ENCODE measurements around the gene ATP8B2. TPM values are rescaled to one million over a fixed set of nuclear protein-coding genes. Genes with fewer than 3 reads are reported as not detected.
A peak's percentile ranks its signal among the peaks of the same experiment; 100 is the strongest.
"Not testable (repeated sequence)": the region's sequence is repeated elsewhere in the genome, so short reads cannot be mapped to it uniquely, and the experiment has no call there.

ATP8B2 gene
- polyA plus RNA-seq: 10 to 100 TPM in 3 of 4 donors, 1 to 10 TPM in 1; 3.9 to 19.7 (median 14.9) TPM
- long read RNA-seq, donor 1: 0 reads
- long read RNA-seq, donor 2: 0 reads
- long read RNA-seq, donor 3, partial matches to known transcripts: 0 of 1 reads
- long read RNA-seq, donor 3, other reads (novel, unspliced or antisense): 0 of 1 reads
- long read RNA-seq, donor 4, partial matches to known transcripts: 0 of 1 reads
- long read RNA-seq, donor 4, other reads (novel, unspliced or antisense): 0 of 1 reads
- long read RNA-seq, donor 5: 0 reads
- long read RNA-seq, donor 6: 0 reads
- long read RNA-seq, donor 7: 0 reads
- long read RNA-seq, donor 8: 0 reads
- long read RNA-seq, donor 9: 0 reads
- long read RNA-seq, donor 10, full-length matches to known transcripts: 1 of 1 reads
- long read RNA-seq, donor 10, partial matches to known transcripts: 0 of 1 reads
- long read RNA-seq, donor 10, other reads (novel, unspliced or antisense): 0 of 1 reads

GRCh38 chr1:154324669-154325582, at the start of gene ATP8B2:
Gene ATP8B2, plus strand, starts transcription at chr1:154325525. Its CDS starts 2,617 bp downstream, at chr1:154328142.
- H3K9me3 ChIP-seq (ENCODE audit: control insufficient read depth in 2 of 2, insufficient read depth in 1 of 2, low read depth in 1 of 2, low read length in 1 of 2): no peaks in the 10 kb centered on the region
- 1 to 2% (median 1%) methylated on average over 45 to 56 of the region's 56 CpGs for WGBS, 3 donors
- H3K4me1 ChIP-seq (ENCODE audit: control insufficient read depth in 3 of 3, insufficient read depth in 2 of 3, low read depth in 1 of 3, low read length in 2 of 3): peaks cover 2 to 44% (median 9%) of the 10 kb centered on the region in 3 donors
- peaks cover 0 to 54% (median 0%) of the 10 kb centered on the region in 3 donors for H3K27me3 ChIP-seq (ENCODE audit: control insufficient read depth in 3 of 3, insufficient read depth in 3 of 3, low read length in 3 of 3)
- FAIRE-seq (no peak), DNase-seq (peak; percentile 69 to 80)
- H3K27ac ChIP-seq (ENCODE audit: low read depth in 1 of 3, low read length in 2 of 3): peak within 1 kb of the TSS; percentile 29 to 91 (median 78)
- H3K4me3 ChIP-seq (ENCODE audit: low read depth in 1 of 3, low read length in 3 of 3): peak within 1 kb of the TSS; percentile 59 to 70 (median 68)
- peaks cover 0 to 24% (median 0%) of the 10 kb centered on the region in 3 donors for H3K36me3 ChIP-seq (ENCODE audit: control insufficient read depth in 3 of 3, insufficient read depth in 2 of 3, low read depth in 1 of 3, low read length in 3 of 3)

DNA sequence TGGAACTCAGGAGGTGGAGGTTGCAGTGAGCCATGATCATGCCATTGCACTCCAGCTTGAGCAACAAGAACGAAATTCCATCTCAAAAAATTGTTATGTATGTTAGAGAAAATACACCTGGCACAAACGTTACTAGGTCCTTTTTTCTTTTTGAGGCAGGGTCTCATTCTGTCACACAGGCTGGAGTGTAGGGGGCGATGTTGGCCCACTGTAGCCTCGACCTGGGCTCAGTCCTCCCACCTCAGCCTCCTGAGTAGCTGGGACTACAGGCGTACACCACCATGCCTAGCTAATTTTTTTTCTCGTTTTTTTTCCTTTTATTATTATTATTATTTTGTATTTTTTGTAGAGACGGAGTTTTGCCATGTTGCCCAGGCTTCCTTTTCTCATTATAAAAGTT, 48.5 kb upstream of the ATP8B2 start:
- Histone ChIP-seq H3K27me3 (ENCODE audit: control insufficient read depth in 3 of 3, insufficient read depth in 3 of 3, low read length in 3 of 3) (no peaks in the 10 kb centered on the region), H3K4me1 (ENCODE audit: control insufficient read depth in 3 of 3, insufficient read depth in 2 of 3, low read depth in 1 of 3, low read length in 2 of 3) (peaks cover 0 to 5% (median 0%) of the 10 kb centered on the region in 3 donors), H3K27ac (ENCODE audit: low read depth in 1 of 3, low read length in 2 of 3) (no peak overlapping the region), H3K9me3 (ENCODE audit: control insufficient read depth in 2 of 2, insufficient read depth in 1 of 2, low read depth in 1 of 2, low read length in 1 of 2) (no peaks in the 10 kb centered on the region), H3K4me3 (ENCODE audit: low read depth in 1 of 3, low read length in 3 of 3) (no peak overlapping the region), H3K36me3 (ENCODE audit: control insufficient read depth in 3 of 3, insufficient read depth in 2 of 3, low read depth in 1 of 3, low read length in 3 of 3) (peaks cover 9 to 17% (median 9%) of the 10 kb centered on the region in 3 donors)
- WGBS, 3 donors: 87 to 89% (median 89%) methylated on average over 7 of the region's 7 CpGs
- FAIRE-seq (no peak), DNase-seq (no peak)

DNA sequence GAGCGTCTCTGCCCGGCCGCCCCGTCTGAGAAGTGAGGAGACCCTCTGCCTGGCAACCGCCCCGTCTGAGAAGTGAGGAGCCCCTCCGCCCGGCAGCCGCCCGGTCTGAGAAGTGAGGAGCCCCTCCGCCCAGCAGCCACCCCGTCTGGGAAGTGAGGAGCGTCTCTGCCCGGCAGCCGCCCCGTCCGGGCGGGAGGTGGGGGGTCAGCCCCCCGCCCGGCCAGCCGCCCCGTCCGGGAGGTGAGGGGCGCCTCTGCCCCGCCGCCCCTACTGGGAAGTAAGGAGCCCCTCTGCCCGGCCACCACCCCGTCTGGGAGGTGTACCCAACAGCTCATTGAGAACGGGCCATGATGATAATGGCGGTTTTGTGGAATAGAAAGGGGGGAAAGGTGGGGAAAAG, 37.7 kb upstream of the ATP8B2 start:
- not testable (repeated sequence) for H3K4me1 ChIP-seq (ENCODE audit: control insufficient read depth in 3 of 3, insufficient read depth in 2 of 3, low read depth in 1 of 3, low read length in 2 of 3); H3K4me3 ChIP-seq (ENCODE audit: low read depth in 1 of 3, low read length in 3 of 3); H3K36me3 ChIP-seq (ENCODE audit: control insufficient read depth in 3 of 3, insufficient read depth in 2 of 3, low read depth in 1 of 3, low read length in 3 of 3); FAIRE-seq; H3K27ac ChIP-seq (ENCODE audit: low read depth in 1 of 3, low read length in 2 of 3); H3K9me3 ChIP-seq (ENCODE audit: control insufficient read depth in 2 of 2, insufficient read depth in 1 of 2, low read depth in 1 of 2, low read length in 1 of 2); H3K27me3 ChIP-seq (ENCODE audit: control insufficient read depth in 3 of 3, insufficient read depth in 3 of 3, low read length in 3 of 3); DNase-seq
- WGBS, 3 donors: 94 to 95% (median 94%) methylated on average over 4 to 29 of the region's 30 CpGs

- FAIRE-seq: no peak
- WGBS, 3 donors: 62 to 74% (median 70%) methylated on average over 3 of the region's 3 CpGs
These were observed 36.7 kb upstream of the ATP8B2 start for GRCh38 chr1:154288661-154289060.

DNA sequence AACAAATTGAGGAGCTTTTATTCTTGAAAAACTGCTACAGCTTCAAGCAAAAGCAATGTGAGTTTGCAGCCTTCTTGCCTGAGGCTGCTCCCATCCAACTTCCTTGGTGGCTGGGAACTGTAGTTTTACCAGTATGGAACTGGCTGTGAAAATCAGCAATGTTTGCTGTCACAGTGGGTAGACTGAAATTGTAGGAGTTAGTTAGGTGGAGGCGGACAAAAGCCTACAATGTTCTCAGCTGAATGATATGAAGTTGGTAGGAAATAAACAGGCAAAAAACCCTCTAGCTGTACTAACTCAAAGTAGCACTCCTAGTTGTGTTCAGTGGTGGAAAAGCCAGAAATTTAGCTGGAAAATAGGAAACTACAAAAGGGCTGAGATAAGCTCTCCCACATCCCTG, 34.4 kb upstream of the ATP8B2 start:
- FAIRE-seq: no peak
- no peaks in the 10 kb centered on the region for H3K27me3 ChIP-seq (ENCODE audit: control insufficient read depth in 3 of 3, insufficient read depth in 3 of 3, low read length in 3 of 3)
- WGBS, 3 donors: 86 to 92% (median 87%) methylated on average over 1 of the region's 1 CpG

More at GRCh38 chr1:154288661-154289060, 36.7 kb upstream of the ATP8B2 start:
- DNase-seq: no peak
- no peak overlapping the region for H3K4me3 ChIP-seq (ENCODE audit: low read depth in 1 of 3, low read length in 3 of 3)
- no peaks in the 10 kb centered on the region for H3K27me3 ChIP-seq (ENCODE audit: control insufficient read depth in 3 of 3, insufficient read depth in 3 of 3, low read length in 3 of 3)
- H3K27ac ChIP-seq (ENCODE audit: low read depth in 1 of 3, low read length in 2 of 3): no peak overlapping the region
- H3K9me3 ChIP-seq (ENCODE audit: control insufficient read depth in 2 of 2, insufficient read depth in 1 of 2, low read depth in 1 of 2, low read length in 1 of 2): peaks cover 0 to 8% of the 10 kb centered on the region in 2 donors
- H3K36me3 ChIP-seq (ENCODE audit: control insufficient read depth in 3 of 3, insufficient read depth in 2 of 3, low read depth in 1 of 3, low read length in 3 of 3): no peaks in the 10 kb centered on the region
- H3K4me1 ChIP-seq (ENCODE audit: control insufficient read depth in 3 of 3, insufficient read depth in 2 of 3, low read depth in 1 of 3, low read length in 2 of 3): no peaks in the 10 kb centered on the region

DNA sequence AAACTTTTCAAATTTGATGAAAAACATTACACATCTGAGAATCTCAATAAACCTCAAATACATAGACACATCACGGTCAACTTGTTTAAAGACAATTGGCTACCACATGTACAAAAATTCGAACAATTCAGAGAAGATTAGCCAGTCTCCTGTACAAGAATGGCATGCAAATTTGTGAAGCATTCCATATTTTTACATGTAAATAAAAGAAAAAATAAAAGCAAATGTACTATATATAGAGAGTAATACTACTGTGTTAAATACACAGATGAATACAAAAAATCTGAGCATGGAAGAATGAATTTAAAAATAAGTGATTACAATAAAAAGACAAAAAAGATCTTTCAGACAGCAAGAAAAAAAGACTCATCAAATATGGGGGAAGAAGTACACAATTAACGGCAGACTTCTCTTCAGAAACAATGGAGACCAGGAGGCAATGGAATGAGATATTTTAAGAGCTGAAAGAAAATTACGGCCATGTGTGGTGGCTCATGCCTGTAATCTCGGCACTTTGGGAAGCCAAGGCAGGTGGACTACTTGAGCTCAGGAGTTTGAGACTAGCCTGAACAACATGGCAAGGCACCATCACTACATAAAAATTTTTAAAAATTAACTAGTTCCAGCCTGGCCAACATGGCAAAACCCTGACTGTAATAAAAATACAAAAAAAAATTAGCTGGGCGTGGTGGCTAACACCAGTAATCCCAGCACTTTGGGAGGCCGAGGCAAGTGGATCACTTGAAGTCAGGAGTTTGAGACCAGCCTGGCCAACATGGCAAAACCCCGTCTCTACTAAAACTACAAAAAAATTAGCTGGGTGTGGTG, 29.7 kb upstream of the ATP8B2 start:
- DNase-seq (no peak), FAIRE-seq (no peak)
- H3K36me3 ChIP-seq (ENCODE audit: control insufficient read depth in 3 of 3, insufficient read depth in 2 of 3, low read depth in 1 of 3, low read length in 3 of 3): no peaks in the 10 kb centered on the region
- no peak overlapping the region for H3K27ac ChIP-seq (ENCODE audit: low read depth in 1 of 3, low read length in 2 of 3)
- H3K9me3 ChIP-seq (ENCODE audit: control insufficient read depth in 2 of 2, insufficient read depth in 1 of 2, low read depth in 1 of 2, low read length in 1 of 2): peaks cover 0 to 28% of the 10 kb centered on the region in 2 donors
- no peaks in the 10 kb centered on the region for H3K4me1 ChIP-seq (ENCODE audit: control insufficient read depth in 3 of 3, insufficient read depth in 2 of 3, low read depth in 1 of 3, low read length in 2 of 3)
- 72 to 83% (median 81%) methylated on average over 8 of the region's 8 CpGs for WGBS, 3 donors
- H3K27me3 ChIP-seq (ENCODE audit: control insufficient read depth in 3 of 3, insufficient read depth in 3 of 3, low read length in 3 of 3): no peaks in the 10 kb centered on the region
- H3K4me3 ChIP-seq (ENCODE audit: low read depth in 1 of 3, low read length in 3 of 3): no peak overlapping the region

More for the DNA sequence above, 34.4 kb upstream of the ATP8B2 start:
- Histone ChIP-seq H3K36me3 (ENCODE audit: control insufficient read depth in 3 of 3, insufficient read depth in 2 of 3, low read depth in 1 of 3, low read length in 3 of 3) (no peaks in the 10 kb centered on the region), H3K4me1 (ENCODE audit: control insufficient read depth in 3 of 3, insufficient read depth in 2 of 3, low read depth in 1 of 3, low read length in 2 of 3) (no peaks in the 10 kb centered on the region), H3K4me3 (ENCODE audit: low read depth in 1 of 3, low read length in 3 of 3) (no peak overlapping the region), H3K27ac (ENCODE audit: low read depth in 1 of 3, low read length in 2 of 3) (no peak overlapping the region), H3K9me3 (ENCODE audit: control insufficient read depth in 2 of 2, insufficient read depth in 1 of 2, low read depth in 1 of 2, low read length in 1 of 2) (peaks cover 0 to 21% of the 10 kb centered on the region in 2 donors)
- no peak for DNase-seq

GRCh38 chr1:154301582-154301981, 23.7 kb upstream of the ATP8B2 start:
- H3K4me3 ChIP-seq (ENCODE audit: low read depth in 1 of 3, low read length in 3 of 3): no peak overlapping the region
- FAIRE-seq: no peak
- no peak for DNase-seq
- no peak overlapping the region for H3K27ac ChIP-seq (ENCODE audit: low read depth in 1 of 3, low read length in 2 of 3)
- peaks cover 0 to 8% of the 10 kb centered on the region in 2 donors for H3K9me3 ChIP-seq (ENCODE audit: control insufficient read depth in 2 of 2, insufficient read depth in 1 of 2, low read depth in 1 of 2, low read length in 1 of 2)
- 68 to 96% (median 93%) methylated on average over 1 of the region's 1 CpG for WGBS, 3 donors
- H3K27me3 ChIP-seq (ENCODE audit: control insufficient read depth in 3 of 3, insufficient read depth in 3 of 3, low read length in 3 of 3): no peaks in the 10 kb centered on the region
- H3K4me1 ChIP-seq (ENCODE audit: control insufficient read depth in 3 of 3, insufficient read depth in 2 of 3, low read depth in 1 of 3, low read length in 2 of 3): no peaks in the 10 kb centered on the region
- H3K36me3 ChIP-seq (ENCODE audit: control insufficient read depth in 3 of 3, insufficient read depth in 2 of 3, low read depth in 1 of 3, low read length in 3 of 3): no peaks in the 10 kb centered on the region
